D721Med (cell line): Measurements from ENCODE around the gene ARMC2.

Experiments used
- DNase-seq: peaks from one replicate; pipeline ENCODE4 v3.0.0; 2011; ENCODE audit warnings: low spot score; ENCODE audit not compliant: insufficient read length
- FAIRE-seq: peaks from 2 replicates; lab custom pipeline; 2011; peaks lifted over from hg19 to GRCh38; lab: Jason Lieb, UNC
- TF ChIP-seq, protein P1 (sequence below): IDR thresholded peaks from 2 replicates; pipeline ENCODE4 v1.5.1; 2012; ENCODE audit warnings: mild to moderate bottlenecking, control low read depth; ENCODE audit not compliant: insufficient read depth; ENCODE audit errors: missing control alignments

ARMC2 gene

DNA sequence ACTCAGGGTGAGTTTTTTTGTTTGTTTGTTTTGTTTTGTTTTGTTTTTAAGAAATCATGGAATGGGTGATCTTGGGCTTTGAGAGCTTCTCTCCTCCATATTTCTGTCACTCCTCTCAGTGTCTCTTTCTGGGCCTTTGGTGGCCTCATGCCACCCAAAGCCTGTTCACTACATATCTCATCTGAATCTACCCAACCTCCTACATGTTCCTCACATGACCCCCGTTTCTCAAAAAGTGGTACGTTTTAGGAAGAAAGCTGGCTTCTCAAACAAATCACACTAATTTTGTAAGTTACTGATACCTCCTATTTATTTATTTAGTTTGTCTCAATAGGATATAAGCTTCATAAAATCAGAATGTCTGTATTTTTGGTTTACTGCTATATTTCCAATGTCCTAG is 166.4 kb downstream of the ARMC2 start:
- FAIRE-seq (no peak), DNase-seq (no peak)
- TF ChIP-seq, protein P1, sequence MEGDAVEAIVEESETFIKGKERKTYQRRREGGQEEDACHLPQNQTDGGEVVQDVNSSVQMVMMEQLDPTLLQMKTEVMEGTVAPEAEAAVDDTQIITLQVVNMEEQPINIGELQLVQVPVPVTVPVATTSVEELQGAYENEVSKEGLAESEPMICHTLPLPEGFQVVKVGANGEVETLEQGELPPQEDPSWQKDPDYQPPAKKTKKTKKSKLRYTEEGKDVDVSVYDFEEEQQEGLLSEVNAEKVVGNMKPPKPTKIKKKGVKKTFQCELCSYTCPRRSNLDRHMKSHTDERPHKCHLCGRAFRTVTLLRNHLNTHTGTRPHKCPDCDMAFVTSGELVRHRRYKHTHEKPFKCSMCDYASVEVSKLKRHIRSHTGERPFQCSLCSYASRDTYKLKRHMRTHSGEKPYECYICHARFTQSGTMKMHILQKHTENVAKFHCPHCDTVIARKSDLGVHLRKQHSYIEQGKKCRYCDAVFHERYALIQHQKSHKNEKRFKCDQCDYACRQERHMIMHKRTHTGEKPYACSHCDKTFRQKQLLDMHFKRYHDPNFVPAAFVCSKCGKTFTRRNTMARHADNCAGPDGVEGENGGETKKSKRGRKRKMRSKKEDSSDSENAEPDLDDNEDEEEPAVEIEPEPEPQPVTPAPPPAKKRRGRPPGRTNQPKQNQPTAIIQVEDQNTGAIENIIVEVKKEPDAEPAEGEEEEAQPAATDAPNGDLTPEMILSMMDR = no peak

DNA sequence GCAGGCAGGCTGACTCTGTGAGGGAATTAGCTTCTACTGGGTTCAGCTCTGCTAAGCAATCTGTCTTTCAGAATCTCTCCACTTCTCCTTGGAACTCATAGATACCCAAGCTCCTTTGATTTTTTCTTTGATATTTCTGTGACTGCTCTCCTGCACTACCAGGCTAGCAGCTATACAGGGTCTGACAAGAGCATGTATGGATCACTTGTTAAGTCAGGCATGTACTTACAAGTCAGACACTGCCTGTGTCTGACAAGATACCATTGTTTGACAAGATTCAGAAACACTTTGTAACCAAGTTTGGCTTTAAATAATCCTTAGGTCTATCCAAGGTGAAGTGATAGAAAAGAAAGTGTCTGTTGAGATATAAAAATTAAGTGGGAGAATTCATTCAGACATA is 167.0 kb downstream of the ARMC2 start:
- no peak for FAIRE-seq
- TF ChIP-seq, protein P1 = no peak
- DNase-seq = no peak

DNA sequence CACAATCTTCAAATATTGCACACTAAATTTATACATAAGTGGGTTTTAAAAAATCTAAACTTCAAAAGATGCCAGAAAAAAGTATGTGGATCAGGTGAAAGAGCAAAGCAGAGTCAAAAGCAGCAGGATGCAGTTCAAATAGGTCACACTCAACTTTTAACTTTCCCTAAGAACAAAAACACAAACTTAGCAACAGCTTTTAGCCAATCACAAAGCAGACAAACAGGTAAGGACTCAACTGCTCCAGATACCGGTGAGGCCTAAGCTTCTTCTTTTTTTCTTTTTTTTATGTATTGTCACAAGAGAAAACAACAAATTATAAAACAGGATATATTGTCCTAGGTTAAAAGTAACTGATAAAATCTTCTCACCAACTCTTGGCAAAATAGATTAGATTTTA is 171.7 kb downstream of the ARMC2 start:
- TF ChIP-seq, protein P1 = no peak
- no peak for DNase-seq
- FAIRE-seq = no peak

DNA sequence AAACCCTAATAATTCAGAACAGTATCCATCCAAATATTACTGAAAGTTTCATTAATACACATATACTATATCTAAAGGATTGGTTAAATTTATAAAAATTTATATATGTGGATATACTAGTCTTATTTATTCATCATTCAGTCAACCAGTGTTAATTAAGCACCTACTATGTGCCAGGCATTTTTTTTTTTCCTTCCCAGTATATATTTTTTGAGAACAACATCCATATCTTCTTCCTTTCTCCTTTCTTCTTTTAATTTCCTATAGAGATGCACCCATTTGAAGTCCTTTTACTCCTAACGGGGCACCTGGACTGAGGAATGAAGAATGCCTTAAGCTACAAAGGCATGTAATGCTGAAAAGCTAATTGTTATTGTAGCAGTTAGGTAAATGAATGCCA is 173.6 kb downstream of the ARMC2 start:
- no peak for DNase-seq
- TF ChIP-seq, protein P1 = no peak
- FAIRE-seq = no peak

DNA sequence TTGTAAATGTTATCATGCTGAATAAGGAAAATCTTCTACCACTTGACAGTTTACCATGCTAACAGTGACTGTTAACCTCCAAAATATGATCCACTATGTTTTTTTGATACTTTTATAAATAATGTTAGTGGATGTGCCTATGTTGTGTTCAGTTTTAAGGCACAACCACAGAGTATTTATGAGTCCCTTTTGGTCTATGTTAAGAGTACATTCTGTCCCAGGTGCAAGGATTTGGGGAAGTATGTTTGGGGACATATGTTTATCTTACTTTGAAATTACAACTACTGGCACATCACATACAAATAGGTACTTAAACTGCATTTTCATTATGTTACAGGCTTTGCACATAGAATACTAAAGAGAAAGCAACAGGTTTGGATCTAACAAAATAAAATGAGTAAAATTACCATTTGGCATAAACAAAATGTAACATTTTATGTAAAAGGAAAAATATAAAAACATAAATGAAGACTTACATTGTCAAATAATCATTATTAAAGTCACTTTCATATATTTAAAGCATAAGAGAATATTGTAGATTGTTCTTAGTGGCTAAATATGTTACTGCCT is 175.2 kb downstream of the ARMC2 start:
- FAIRE-seq (no peak), DNase-seq (no peak)

More for the DNA sequence above, 175.2 kb downstream of the ARMC2 start:
- TF ChIP-seq, protein P1 = no peak
